ENCODE measurements around the gene TCP1.
"Not testable (repeated sequence)": the region's sequence is repeated elsewhere in the genome, so short reads cannot be mapped to it uniquely, and the experiment has no call there.

Gene TCP1

GRCh38 chr6:159809149-159809548, 19.7 kb upstream of the TCP1 start:
- Histone ChIP-seq H3K36me3 (ENCODE audit: control insufficient read depth, insufficient read depth, low read length) (no peaks in the 10 kb centered on the region), H3K9me3 (ENCODE audit: control insufficient read depth, insufficient read depth, low read length) (no peaks in the 10 kb centered on the region), H3K9ac (ENCODE audit: low read depth, low read length) (no peak overlapping the region), H3K4me3 (ENCODE audit: low read depth, low read length) (no peak overlapping the region), H3K27me3 (ENCODE audit: control insufficient read depth, insufficient read depth, low read length) (no peaks in the 10 kb centered on the region), H3K4me1 (ENCODE audit: control insufficient read depth, insufficient read depth, low read length) (peaks cover 2% of the 10 kb centered on the region)

- Histone ChIP-seq H3K9me3 (ENCODE audit: control insufficient read depth, insufficient read depth, low read length) (no peaks in the 10 kb centered on the region), H3K27me3 (ENCODE audit: control insufficient read depth, insufficient read depth, low read length) (no peaks in the 10 kb centered on the region), H3K9ac (ENCODE audit: low read depth, low read length) (no peak overlapping the region), H3K36me3 (ENCODE audit: control insufficient read depth, insufficient read depth, low read length) (no peaks in the 10 kb centered on the region), H3K4me1 (ENCODE audit: control insufficient read depth, insufficient read depth, low read length) (peaks cover 2% of the 10 kb centered on the region), H3K4me3 (ENCODE audit: low read depth, low read length) (no peak overlapping the region)
These were observed 19.2 kb upstream of the TCP1 start for GRCh38 chr6:159808647-159809046.

- Histone ChIP-seq H3K27me3 (ENCODE audit: control insufficient read depth, insufficient read depth, low read length) (no peaks in the 10 kb centered on the region), H3K36me3 (ENCODE audit: control insufficient read depth, insufficient read depth, low read length) (no peaks in the 10 kb centered on the region), H3K4me1 (ENCODE audit: control insufficient read depth, insufficient read depth, low read length) (no peaks in the 10 kb centered on the region), H3K9me3 (ENCODE audit: control insufficient read depth, insufficient read depth, low read length) (no peaks in the 10 kb centered on the region), H3K9ac (ENCODE audit: low read depth, low read length) (no peak overlapping the region), H3K4me3 (ENCODE audit: low read depth, low read length) (no peak overlapping the region)
These were observed 17.9 kb upstream of the TCP1 start for GRCh38 chr6:159807150-159807858.

GRCh38 chr6:159806021-159806458, 16.6 kb upstream of the TCP1 start:
- Histone ChIP-seq H3K4me1 (ENCODE audit: control insufficient read depth, insufficient read depth, low read length) (no peaks in the 10 kb centered on the region), H3K36me3 (ENCODE audit: control insufficient read depth, insufficient read depth, low read length) (no peaks in the 10 kb centered on the region), H3K9ac (ENCODE audit: low read depth, low read length) (no peak overlapping the region), H3K4me3 (ENCODE audit: low read depth, low read length) (no peak overlapping the region), H3K27me3 (ENCODE audit: control insufficient read depth, insufficient read depth, low read length) (no peaks in the 10 kb centered on the region), H3K9me3 (ENCODE audit: control insufficient read depth, insufficient read depth, low read length) (no peaks in the 10 kb centered on the region)

- Histone ChIP-seq H3K9ac (ENCODE audit: low read depth, low read length) (no peak overlapping the region), H3K4me1 (ENCODE audit: control insufficient read depth, insufficient read depth, low read length) (no peaks in the 10 kb centered on the region), H3K36me3 (ENCODE audit: control insufficient read depth, insufficient read depth, low read length) (no peaks in the 10 kb centered on the region), H3K4me3 (ENCODE audit: low read depth, low read length) (no peak overlapping the region), H3K9me3 (ENCODE audit: control insufficient read depth, insufficient read depth, low read length) (no peaks in the 10 kb centered on the region), H3K27me3 (ENCODE audit: control insufficient read depth, insufficient read depth, low read length) (no peaks in the 10 kb centered on the region)
These were observed 16.1 kb upstream of the TCP1 start for GRCh38 chr6:159805440-159806020.

GRCh38 chr6:159804504-159804903, 15.1 kb upstream of the TCP1 start:
- Histone ChIP-seq H3K4me1 (ENCODE audit: control insufficient read depth, insufficient read depth, low read length) (no peaks in the 10 kb centered on the region), H3K36me3 (ENCODE audit: control insufficient read depth, insufficient read depth, low read length) (no peaks in the 10 kb centered on the region), H3K9me3 (ENCODE audit: control insufficient read depth, insufficient read depth, low read length) (no peaks in the 10 kb centered on the region), H3K4me3 (ENCODE audit: low read depth, low read length) (no peak overlapping the region), H3K9ac (ENCODE audit: low read depth, low read length) (no peak overlapping the region), H3K27me3 (ENCODE audit: control insufficient read depth, insufficient read depth, low read length) (no peaks in the 10 kb centered on the region)

- Histone ChIP-seq H3K9me3 (ENCODE audit: control insufficient read depth, insufficient read depth, low read length) (no peaks in the 10 kb centered on the region), H3K36me3 (ENCODE audit: control insufficient read depth, insufficient read depth, low read length) (peaks cover 13% of the 10 kb centered on the region), H3K4me3 (ENCODE audit: low read depth, low read length) (no peak overlapping the region), H3K4me1 (ENCODE audit: control insufficient read depth, insufficient read depth, low read length) (no peaks in the 10 kb centered on the region), H3K9ac (ENCODE audit: low read depth, low read length) (no peak overlapping the region), H3K27me3 (ENCODE audit: control insufficient read depth, insufficient read depth, low read length) (no peaks in the 10 kb centered on the region)
These were observed 12.5 kb upstream of the TCP1 start for GRCh38 chr6:159801935-159802334.

- H3K9ac ChIP-seq (ENCODE audit: low read depth, low read length): no peak within 1 kb of the TSS
- H3K27me3 ChIP-seq (ENCODE audit: control insufficient read depth, insufficient read depth, low read length): no peaks in the 10 kb centered on the region
- no peaks in the 10 kb centered on the region for H3K9me3 ChIP-seq (ENCODE audit: control insufficient read depth, insufficient read depth, low read length)
- no peak within 1 kb of the TSS for H3K4me3 ChIP-seq (ENCODE audit: low read depth, low read length)
- peaks cover 19% of the 10 kb centered on the region for H3K36me3 ChIP-seq (ENCODE audit: control insufficient read depth, insufficient read depth, low read length)
- H3K4me1 ChIP-seq (ENCODE audit: control insufficient read depth, insufficient read depth, low read length): peaks cover 2% of the 10 kb centered on the region
These were observed 10.9 kb upstream of the TCP1 start, which contains the start of gene PNLDC1 for GRCh38 chr6:159800141-159800865. TSS of gene PNLDC1 (plus strand) at chr6:159800276. CDS start at chr6:159800308, 32 bp downstream.

- Histone ChIP-seq H3K9me3 (ENCODE audit: control insufficient read depth, insufficient read depth, low read length) (no peaks in the 10 kb centered on the region), H3K4me3 (ENCODE audit: low read depth, low read length) (no peak overlapping the region), H3K27me3 (ENCODE audit: control insufficient read depth, insufficient read depth, low read length) (no peaks in the 10 kb centered on the region), H3K9ac (ENCODE audit: low read depth, low read length) (no peak overlapping the region), H3K4me1 (ENCODE audit: control insufficient read depth, insufficient read depth, low read length) (peaks cover 10% of the 10 kb centered on the region), H3K36me3 (ENCODE audit: control insufficient read depth, insufficient read depth, low read length) (peaks cover 19% of the 10 kb centered on the region)
These were observed 8.2 kb upstream of the TCP1 start for GRCh38 chr6:159797554-159797953.

- H3K9ac ChIP-seq (ENCODE audit: low read depth, low read length); H3K27me3 ChIP-seq (ENCODE audit: control insufficient read depth, insufficient read depth, low read length); H3K4me1 ChIP-seq (ENCODE audit: control insufficient read depth, insufficient read depth, low read length); H3K4me3 ChIP-seq (ENCODE audit: low read depth, low read length); H3K9me3 ChIP-seq (ENCODE audit: control insufficient read depth, insufficient read depth, low read length): not testable (repeated sequence)
- H3K36me3 ChIP-seq (ENCODE audit: control insufficient read depth, insufficient read depth, low read length): peaks cover 19% of the 10 kb centered on the region
These were observed 5.6 kb upstream of the TCP1 start for GRCh38 chr6:159794976-159795375.

- H3K4me3 ChIP-seq (ENCODE audit: low read depth, low read length): peak overlapping the region; percentile 100
- H3K9ac ChIP-seq (ENCODE audit: low read depth, low read length): peak overlapping the region; percentile 92
- H3K27me3 ChIP-seq (ENCODE audit: control insufficient read depth, insufficient read depth, low read length): no peaks in the 10 kb centered on the region
- no peaks in the 10 kb centered on the region for H3K9me3 ChIP-seq (ENCODE audit: control insufficient read depth, insufficient read depth, low read length)
- H3K36me3 ChIP-seq (ENCODE audit: control insufficient read depth, insufficient read depth, low read length): peaks cover 4% of the 10 kb centered on the region
- H3K4me1 ChIP-seq (ENCODE audit: control insufficient read depth, insufficient read depth, low read length): peaks cover 15% of the 10 kb centered on the region
These were observed 1.7 kb upstream of the TCP1 start for GRCh38 chr6:159790956-159791598.

Measured in iPS-15b (cell line).